Brain microvascular endothelial cell (primary cell): ENCODE results near the gene KPNB1.

ENCODE experiments used
- DNase-seq: peaks from one replicate; pipeline ENCODE4 v3.0.0-alpha.2; 2020
- H3K27ac ChIP-seq: fragments of 250-450 bp; sonication (Bioruptor Pico); 2 replicates; pipeline ENCODE4 v1.5.1; 2020; ENCODE audit warnings: mild to moderate bottlenecking, moderate library complexity
- H3K27me3 ChIP-seq: fragments of 250-450 bp; sonication (Bioruptor Pico); replicated peaks from 2 replicates; pipeline ENCODE4 v1.5.1; 2020; ENCODE audit warnings: mild to moderate bottlenecking
- H3K36me3 ChIP-seq: fragments of 250-450 bp; sonication (Bioruptor Pico); replicated peaks from 2 replicates; pipeline ENCODE4 v1.5.1; 2020; ENCODE audit warnings: mild to moderate bottlenecking
- H3K4me3 ChIP-seq: 2 replicates; pipeline ENCODE4 v1.5.1; 2011; ENCODE audit warnings: low read depth, mild to moderate bottlenecking, control low read depth, low read length, moderate library complexity
- in situ Hi-C: cut with HindIII; loops from 2 replicates; pipeline ENCODE4 v1.10.0; 2017; ENCODE audit warnings: low sequenced_read_pairs, low pct_ligation_motif_present
- TF ChIP-seq, protein P1 (sequence below): IDR thresholded peaks from 2 replicates; pipeline ENCODE4 v1.5.1; 2011; ENCODE audit warnings: low read depth, mild to moderate bottlenecking, moderate library complexity, low read length, control low read depth, inconsistent platforms; ENCODE audit errors: missing control alignments

KPNB1 gene

DNA sequence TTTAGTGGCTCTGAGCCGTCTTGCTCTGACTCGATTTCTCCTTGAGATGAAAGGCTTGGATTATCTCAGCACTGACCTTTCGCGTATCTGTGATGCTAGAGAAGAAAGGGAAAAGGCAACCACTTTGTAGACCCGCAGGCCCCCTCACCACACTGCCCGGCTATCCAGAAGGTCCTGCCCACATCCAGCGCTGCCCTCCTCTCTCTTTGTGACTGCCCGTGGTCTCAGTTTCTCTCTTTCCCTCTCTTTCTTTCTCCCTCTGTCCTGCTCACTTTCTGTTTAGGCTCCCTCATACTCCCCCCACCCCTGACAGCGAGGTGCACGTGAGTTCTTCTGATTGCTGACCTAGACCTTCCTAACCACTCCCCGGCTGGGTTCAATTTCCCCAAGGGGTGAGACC lies 70.5 kb downstream of the KPNB1 start:
- DNase-seq: no peak
- Histone ChIP-seq H3K36me3 (no peaks in the 10 kb centered on the region), H3K27ac (no peak overlapping the region), H3K27me3 (peaks cover 83% of the 10 kb centered on the region), H3K4me3 (no peak overlapping the region)
- in situ Hi-C loops: no loop called here
- TF ChIP-seq, protein P1, sequence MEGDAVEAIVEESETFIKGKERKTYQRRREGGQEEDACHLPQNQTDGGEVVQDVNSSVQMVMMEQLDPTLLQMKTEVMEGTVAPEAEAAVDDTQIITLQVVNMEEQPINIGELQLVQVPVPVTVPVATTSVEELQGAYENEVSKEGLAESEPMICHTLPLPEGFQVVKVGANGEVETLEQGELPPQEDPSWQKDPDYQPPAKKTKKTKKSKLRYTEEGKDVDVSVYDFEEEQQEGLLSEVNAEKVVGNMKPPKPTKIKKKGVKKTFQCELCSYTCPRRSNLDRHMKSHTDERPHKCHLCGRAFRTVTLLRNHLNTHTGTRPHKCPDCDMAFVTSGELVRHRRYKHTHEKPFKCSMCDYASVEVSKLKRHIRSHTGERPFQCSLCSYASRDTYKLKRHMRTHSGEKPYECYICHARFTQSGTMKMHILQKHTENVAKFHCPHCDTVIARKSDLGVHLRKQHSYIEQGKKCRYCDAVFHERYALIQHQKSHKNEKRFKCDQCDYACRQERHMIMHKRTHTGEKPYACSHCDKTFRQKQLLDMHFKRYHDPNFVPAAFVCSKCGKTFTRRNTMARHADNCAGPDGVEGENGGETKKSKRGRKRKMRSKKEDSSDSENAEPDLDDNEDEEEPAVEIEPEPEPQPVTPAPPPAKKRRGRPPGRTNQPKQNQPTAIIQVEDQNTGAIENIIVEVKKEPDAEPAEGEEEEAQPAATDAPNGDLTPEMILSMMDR: no peak

DNA sequence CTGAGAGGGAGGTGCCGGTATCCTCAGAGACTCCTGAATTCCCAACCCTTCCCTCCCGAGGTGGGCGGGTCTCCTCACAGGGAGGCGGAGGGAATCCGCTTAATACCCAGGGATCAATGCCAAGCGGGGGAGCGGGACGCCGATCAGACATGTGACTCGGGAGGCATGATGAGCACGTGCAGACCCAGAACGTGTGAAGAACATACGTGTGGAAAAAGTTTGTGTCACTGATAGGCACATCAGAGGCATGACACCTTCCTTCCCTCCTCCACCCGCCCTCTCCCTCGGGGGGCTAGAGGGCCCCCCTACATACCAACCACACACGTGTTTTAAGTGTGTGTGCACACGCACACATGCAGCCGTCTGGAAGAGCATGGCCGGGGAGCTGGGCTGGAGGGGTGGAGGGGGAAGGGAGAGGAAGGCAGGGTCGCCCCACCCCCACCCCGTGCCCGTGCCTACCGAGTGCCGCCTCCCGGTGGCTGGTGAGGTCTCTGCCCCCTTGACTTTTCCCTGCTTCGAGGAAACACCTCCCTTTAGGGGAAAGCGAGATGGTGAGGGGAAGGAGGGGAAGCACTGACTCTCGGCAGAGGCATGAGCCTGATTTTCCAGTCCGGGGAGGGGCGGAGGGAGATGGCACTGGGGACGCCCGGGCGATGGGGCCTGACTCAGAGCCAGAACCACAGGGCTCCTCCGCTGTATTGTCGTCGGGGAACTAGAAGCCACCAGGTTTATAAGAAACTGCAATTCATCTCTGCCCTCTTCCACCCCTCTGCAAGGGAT lies 71.2 kb downstream of the KPNB1 start:
- no peak overlapping the region for H3K27ac ChIP-seq

DNA sequence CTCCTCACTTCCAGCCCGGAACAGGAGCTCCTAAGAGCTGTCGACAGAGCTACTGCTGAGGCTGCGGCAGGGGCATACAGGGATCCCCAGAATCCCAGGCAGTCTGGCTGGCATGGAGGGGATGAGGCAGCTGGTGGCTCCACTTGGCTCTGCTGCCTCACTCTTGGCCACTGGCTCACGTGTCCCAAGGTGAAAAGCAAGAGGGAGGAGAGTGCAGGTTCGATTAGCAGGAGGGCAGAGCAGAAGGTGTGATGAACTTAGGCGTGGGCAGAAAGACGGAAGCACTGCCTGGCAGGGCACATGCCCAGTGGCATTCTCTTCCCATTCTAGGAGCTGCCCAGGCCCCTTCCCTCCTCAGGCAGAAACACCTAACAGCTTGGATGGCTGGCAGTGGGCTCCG lies 72.0 kb downstream of the KPNB1 start:
- no peak overlapping the region for H3K4me3 ChIP-seq
- peaks cover 83% of the 10 kb centered on the region for H3K27me3 ChIP-seq
- in situ Hi-C loops: no loop called here
- no peak overlapping the region for H3K27ac ChIP-seq
- TF ChIP-seq, protein P1: no peak
- DNase-seq: no peak
- H3K36me3 ChIP-seq: no peaks in the 10 kb centered on the region

More for the DNA sequence above, 71.2 kb downstream of the KPNB1 start:
- TF ChIP-seq, protein P1: no peak
- Histone ChIP-seq H3K36me3 (no peaks in the 10 kb centered on the region), H3K4me3 (no peak overlapping the region), H3K27me3 (peaks cover 83% of the 10 kb centered on the region)
- DNase-seq: no peak
- in situ Hi-C loops: no loop called here

DNA sequence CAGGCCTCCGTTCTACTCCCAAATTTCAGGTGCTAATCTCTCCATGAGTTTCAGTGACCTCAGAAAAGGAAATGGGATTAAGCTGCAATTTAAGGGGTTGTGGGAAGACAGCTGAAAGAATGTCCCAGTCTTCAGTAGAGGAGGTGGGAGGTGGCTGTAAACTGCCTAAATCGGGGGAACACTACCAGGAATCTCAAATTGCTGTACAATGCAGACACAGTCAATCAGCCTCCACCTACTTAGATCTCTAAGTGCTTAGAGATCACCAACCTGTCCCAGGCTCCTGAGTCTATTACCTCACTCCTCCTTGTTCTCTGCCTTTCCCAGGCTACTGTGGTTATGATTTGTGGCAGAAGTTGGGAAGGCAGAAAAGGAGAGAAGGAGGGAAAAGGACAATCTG lies 75.0 kb downstream of the KPNB1 start:
- peaks cover 84% of the 10 kb centered on the region for H3K27me3 ChIP-seq
- H3K27ac ChIP-seq: no peak overlapping the region
- no peaks in the 10 kb centered on the region for H3K36me3 ChIP-seq
- no peak overlapping the region for H3K4me3 ChIP-seq
- DNase-seq: no peak
- TF ChIP-seq, protein P1: no peak
- in situ Hi-C loops: no loop called here

DNA sequence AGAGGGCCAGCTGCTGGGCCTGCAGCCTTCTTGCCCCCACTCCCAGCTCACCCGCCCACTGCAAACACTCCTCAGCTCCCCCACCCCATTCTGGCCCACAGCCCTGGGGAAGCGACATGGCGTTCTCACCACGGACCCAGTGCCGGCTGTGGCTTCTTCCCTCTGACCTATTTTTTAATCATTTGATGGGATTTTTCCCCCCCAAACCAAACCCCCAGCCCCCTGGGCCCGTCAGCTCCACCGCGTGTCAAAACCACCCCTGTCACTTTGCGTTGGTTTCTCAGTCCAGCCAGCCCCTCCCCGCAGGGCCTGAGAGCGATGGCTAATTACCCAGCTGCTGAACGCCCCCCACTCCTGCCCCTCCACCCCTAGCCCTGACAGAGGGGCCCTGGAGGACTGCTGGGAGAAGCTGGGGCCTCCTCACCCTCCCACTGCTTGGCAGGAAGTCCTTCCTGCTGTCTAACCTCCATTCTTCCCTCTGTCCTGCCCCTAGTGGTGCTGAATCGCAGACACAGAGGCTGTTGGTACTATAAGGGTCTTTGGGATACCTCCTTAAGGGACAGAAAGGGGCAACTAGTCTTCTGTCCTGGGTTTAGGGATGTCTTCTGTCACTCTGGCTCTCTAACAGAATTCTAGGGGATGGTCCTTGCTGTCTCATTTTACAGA lies 75.9 kb downstream of the KPNB1 start:
- H3K4me3 ChIP-seq: no peak overlapping the region
- DNase-seq: no peak
- TF ChIP-seq, protein P1: peak; percentile 26
- in situ Hi-C loops: no loop called here
- peaks cover 87% of the 10 kb centered on the region for H3K27me3 ChIP-seq
- H3K36me3 ChIP-seq: no peaks in the 10 kb centered on the region
- H3K27ac ChIP-seq: no peak overlapping the region
